HCT116 (cell line): ENCODE data around the gene ZDHHC22. TPM values are rescaled to one million over a fixed set of nuclear protein-coding genes. Genes with fewer than 3 reads are reported as not detected.

Experiments used
- ATAC-seq: fragments of 200-7000 bp; cut with Tn5 transposase; 2 replicates; pipeline ENCODE4 v1.9.1; 2020; ENCODE audit warnings: mild to moderate bottlenecking, moderate library complexity
- BruUV-seq: library from RNA; stranded (reverse); fragments of 400-500 nt; replicated peaks from 2 replicates; lab custom pipeline; 2021; lab: Mats Ljungman, UMichigan
- CTCF ChIA-PET: fragments of 300-600 bp; sonication (Branson Sonifier 250); formaldehyde crosslinking; loops from one replicate; lab custom pipeline; 2021; ENCODE audit warnings: antibody characterized with exemption; lab: Charles Lee
- POLR2A ChIA-PET: fragments of 300-600, 350-600 bp; sonication (Branson Sonifier 250); formaldehyde crosslinking; loops from one replicate; lab custom pipeline; 2021; ENCODE audit warnings: antibody characterized with exemption; lab: Charles Lee
- RAD21 ChIA-PET, 2 experiments: fragments of 300-600 bp; sonication (Branson Sonifier 250); formaldehyde crosslinking; loops; one replicate each; lab custom pipeline; 2023; ENCODE audit warnings: low total read pairs in 2 of 2; ENCODE audit not compliant: uncharacterized antibody in 2 of 2, unreplicated experiment in 2 of 2, low non-redundant PET in 1 of 2; lab: Charles Lee
- DNase-seq: peaks from one replicate; pipeline ENCODE4 v3.0.0-alpha.2; 2010; ENCODE audit warnings: low read depth, low spot score
- H2AFZ ChIP-seq: fragments of 200-600 bp; shearing (Covaris generic), sonication (generic); 2 replicates; pipeline ENCODE4 v1.6.1; 2017; ENCODE audit warnings: low read depth, mixed run types, mixed read lengths, antibody characterized with exemption, low read length; ENCODE audit not compliant: poor library complexity, severe bottlenecking
- H3K27ac ChIP-seq: 2 replicates; pipeline ENCODE4 v1.5.1; 2012; ENCODE audit warnings: low read depth, low read length
- H3K27me3 ChIP-seq: fragments of 200-600 bp; sonication (generic); 2 replicates; pipeline ENCODE4 v1.6.1; 2016; ENCODE audit warnings: mixed run types, low read length, mixed read lengths; ENCODE audit not compliant: insufficient read depth
- H3K36me3 ChIP-seq, 2 experiments: fragments of 200-500 bp in 1 of 2; fragments of 200-600 bp in 1 of 2; sonication (Bioruptor generic) in 1 of 2; sonication (generic) in 1 of 2; 2 replicates each; pipeline versions ENCODE4 v1.5.1 to v1.6.1; 2014 to 2016; ENCODE audit warnings: low read length in 2 of 2, inconsistent platforms in 1 of 2, mixed read lengths in 1 of 2, mixed run types in 1 of 2; ENCODE audit not compliant: insufficient read depth in 2 of 2, control insufficient read depth in 1 of 2
- H3K4me1 ChIP-seq, 2 experiments: fragments of 200-600 bp in 1 of 2; sonication (generic) in 1 of 2; 2 replicates each; pipeline versions ENCODE4 v1.5.1 to v1.6.1; 2012 to 2017; ENCODE audit warnings: low read length in 2 of 2, inconsistent platforms in 1 of 2, mild to moderate bottlenecking in 1 of 2, mixed read lengths in 1 of 2, mixed run types in 1 of 2, moderate library complexity in 1 of 2; ENCODE audit not compliant: insufficient read depth in 2 of 2, control insufficient read depth in 1 of 2
- H3K4me2 ChIP-seq: fragments of 200-600 bp; sonication (generic); 2 replicates; pipeline ENCODE4 v1.6.1; 2017; ENCODE audit warnings: mixed run types, low read length, mixed read lengths
- H3K4me3 ChIP-seq, 2 experiments: fragments of 200-600 bp in 1 of 2; sonication (generic) in 1 of 2; replicated peaks in 1 of 2; 2 replicates each; pipeline ENCODE4 v1.5.1; 2011 to 2016; ENCODE audit warnings: low read length in 2 of 2, control low read depth in 1 of 2, low read depth in 1 of 2, mild to moderate bottlenecking in 1 of 2, mixed read lengths in 1 of 2, mixed run types in 1 of 2
- H3K79me2 ChIP-seq: fragments of 200-600 bp; sonication (generic); 2 replicates; pipeline ENCODE4 v1.6.1; 2017; ENCODE audit warnings: mild to moderate bottlenecking, mixed run types, low read length, moderate library complexity, mixed read lengths; ENCODE audit not compliant: insufficient read depth
- H3K9ac ChIP-seq: fragments of 200-600 bp; sonication (generic); 2 replicates; pipeline ENCODE4 v1.6.1; 2016; ENCODE audit warnings: low read length, mixed read lengths
- H3K9me2 ChIP-seq: fragments of 200-600 bp; sonication (generic), shearing (Covaris generic); 2 replicates; pipeline ENCODE4 v1.6.1; 2017; ENCODE audit warnings: mixed run types, mild to moderate bottlenecking, moderate library complexity; ENCODE audit not compliant: insufficient read depth
- H3K9me3 ChIP-seq, 2 experiments: fragments of 200-500 bp in 1 of 2; fragments of 200-600 bp in 1 of 2; sonication (Bioruptor generic) in 1 of 2; sonication (generic) in 1 of 2; 2 replicates each; pipeline ENCODE4 v1.6.1; 2014 to 2017; ENCODE audit warnings: low read length in 2 of 2, mixed read lengths in 2 of 2, inconsistent platforms in 1 of 2, low read depth in 1 of 2, mild to moderate bottlenecking in 1 of 2, mixed run types in 1 of 2, moderate library complexity in 1 of 2; ENCODE audit not compliant: control insufficient read depth in 1 of 2, insufficient read depth in 1 of 2
- H4K20me1 ChIP-seq: fragments of 200-600 bp; sonication (generic), shearing (Covaris generic); 2 replicates; pipeline ENCODE4 v1.6.1; 2017; ENCODE audit warnings: mixed run types, mild to moderate bottlenecking, moderate library complexity; ENCODE audit not compliant: insufficient read depth
- POLR2A ChIP-seq: IDR thresholded peaks from 2 replicates; pipeline ENCODE4 v1.7.0; 2011; ENCODE audit warnings: borderline replicate concordance; ENCODE audit not compliant: insufficient read depth, insufficient read length; ENCODE audit errors: extremely low read depth
- POLR2AphosphoS5 ChIP-seq: IDR thresholded peaks from 2 replicates; pipeline ENCODE4 v1.6.1; 2011; ENCODE audit warnings: mild to moderate bottlenecking, low read depth, low read length, moderate library complexity
- SP1 ChIP-seq: IDR thresholded peaks from 2 replicates; pipeline ENCODE4 v1.6.1; 2012; ENCODE audit warnings: low read depth
- SRF ChIP-seq: IDR thresholded peaks from 2 replicates; pipeline ENCODE4 v1.6.1; 2012; ENCODE audit warnings: low read depth
- YY1 ChIP-seq: IDR thresholded peaks from 2 replicates; pipeline ENCODE4 v1.6.1; 2011; ENCODE audit warnings: low read length, low read depth, moderate library complexity, mild to moderate bottlenecking; ENCODE audit not compliant: insufficient replicate concordance; ENCODE audit errors: extremely low read depth
- intact Hi-C: fragments of 100-400 bp; cut with micrococcal nuclease; formaldehyde crosslinking; loops from 2 replicates; pipeline ENCODE4 v1.10.0; 2022
- total RNA-seq: library from RNA; stranded (reverse); gene quantifications from one replicate; pipeline ENCODE4 v1.2.1, GENCODE V29; 2021; ENCODE audit not compliant: unreplicated experiment
- TF ChIP-seq, protein P1 (sequence below): IDR thresholded peaks from 2 replicates; pipeline ENCODE4 v1.6.1; 2012; ENCODE audit warnings: low read depth

Gene ZDHHC22
- total RNA-seq, 1 experiment from 2014 or later, result 0.10 TPM

DNA sequence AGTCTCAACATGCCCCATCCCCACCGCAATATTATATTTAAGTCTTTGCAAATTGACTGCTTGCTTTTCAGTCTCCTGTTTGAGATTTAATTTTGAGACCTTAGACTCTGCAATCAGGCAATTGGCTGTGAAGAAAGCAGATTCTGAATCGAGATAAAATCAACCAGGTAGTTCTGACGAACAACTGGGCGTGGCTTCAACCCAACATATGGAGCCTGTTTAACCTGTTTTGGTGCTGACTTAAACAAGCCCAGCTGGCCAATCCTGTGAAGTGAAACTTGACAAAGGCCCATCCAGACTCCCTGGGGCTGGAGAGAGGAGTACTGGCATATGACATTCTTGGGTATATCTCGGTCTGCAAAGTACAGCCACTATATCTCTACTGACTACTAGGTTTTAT lies 53.4 kb downstream of the ZDHHC22 start:
- Histone ChIP-seq H3K9me3 (0 out of 4 replicates have a peak, but pooled peaks cover 3 to 7% of the 10 kb centered on the region in 2 experiments), H3K9ac (peak overlapping the region; percentile 32), H3K9me2 (no peaks in the 10 kb centered on the region), H3K4me3 (peak overlapping the region in 1 of 2 experiments; percentile 6; a peak in 1 of 4 replicates), H3K4me2 (peak overlapping the region; percentile 62), H3K79me2 (no peaks in the 10 kb centered on the region), H3K36me3 (no peaks in the 10 kb centered on the region), H3K27me3 (no peaks in the 10 kb centered on the region), H2AFZ (peak overlapping the region; percentile 83), H4K20me1 (no peaks in the 10 kb centered on the region), H3K4me1 (peaks cover 22 to 27% of the 10 kb centered on the region in 2 experiments), H3K27ac (no peak overlapping the region)
- peak; percentile 89 for ATAC-seq
- ChIA-PET POLR2A (interaction anchor here (0.5 to 2.1 kb wide), 2 partner anchors 11 to 629 kb away, joined by 4 to 5 read pairs; partner anchors contain the start of gene CIPC), CTCF (interaction anchor here (2.6 kb wide), 1 partner anchor 212 kb away, joined by 12 read pairs; no protein-coding TSS in a partner anchor), RAD21 (no interaction called here)
- TF ChIP-seq SP1 (peak; percentile 65), POLR2A (no peak)
- TF ChIP-seq, protein P1, sequence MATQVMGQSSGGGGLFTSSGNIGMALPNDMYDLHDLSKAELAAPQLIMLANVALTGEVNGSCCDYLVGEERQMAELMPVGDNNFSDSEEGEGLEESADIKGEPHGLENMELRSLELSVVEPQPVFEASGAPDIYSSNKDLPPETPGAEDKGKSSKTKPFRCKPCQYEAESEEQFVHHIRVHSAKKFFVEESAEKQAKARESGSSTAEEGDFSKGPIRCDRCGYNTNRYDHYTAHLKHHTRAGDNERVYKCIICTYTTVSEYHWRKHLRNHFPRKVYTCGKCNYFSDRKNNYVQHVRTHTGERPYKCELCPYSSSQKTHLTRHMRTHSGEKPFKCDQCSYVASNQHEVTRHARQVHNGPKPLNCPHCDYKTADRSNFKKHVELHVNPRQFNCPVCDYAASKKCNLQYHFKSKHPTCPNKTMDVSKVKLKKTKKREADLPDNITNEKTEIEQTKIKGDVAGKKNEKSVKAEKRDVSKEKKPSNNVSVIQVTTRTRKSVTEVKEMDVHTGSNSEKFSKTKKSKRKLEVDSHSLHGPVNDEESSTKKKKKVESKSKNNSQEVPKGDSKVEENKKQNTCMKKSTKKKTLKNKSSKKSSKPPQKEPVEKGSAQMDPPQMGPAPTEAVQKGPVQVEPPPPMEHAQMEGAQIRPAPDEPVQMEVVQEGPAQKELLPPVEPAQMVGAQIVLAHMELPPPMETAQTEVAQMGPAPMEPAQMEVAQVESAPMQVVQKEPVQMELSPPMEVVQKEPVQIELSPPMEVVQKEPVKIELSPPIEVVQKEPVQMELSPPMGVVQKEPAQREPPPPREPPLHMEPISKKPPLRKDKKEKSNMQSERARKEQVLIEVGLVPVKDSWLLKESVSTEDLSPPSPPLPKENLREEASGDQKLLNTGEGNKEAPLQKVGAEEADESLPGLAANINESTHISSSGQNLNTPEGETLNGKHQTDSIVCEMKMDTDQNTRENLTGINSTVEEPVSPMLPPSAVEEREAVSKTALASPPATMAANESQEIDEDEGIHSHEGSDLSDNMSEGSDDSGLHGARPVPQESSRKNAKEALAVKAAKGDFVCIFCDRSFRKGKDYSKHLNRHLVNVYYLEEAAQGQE, result no peak
- BruUV-seq, result no TSS peak
- peak; percentile 71 for DNase-seq
- intact Hi-C loops, result no loop called here

- Histone ChIP-seq H3K36me3 (no peaks in the 10 kb centered on the region), H3K27me3 (no peaks in the 10 kb centered on the region), H4K20me1 (no peaks in the 10 kb centered on the region), H3K4me2 (peak overlapping the region; percentile 62), H3K79me2 (no peaks in the 10 kb centered on the region), H3K9ac (peak overlapping the region; percentile 32), H3K4me3 (no peak overlapping the region), H3K4me1 (peaks cover 22 to 27% of the 10 kb centered on the region in 2 experiments), H3K9me2 (no peaks in the 10 kb centered on the region), H3K9me3 (0 out of 4 replicates have a peak, but pooled peaks cover 3 to 7% of the 10 kb centered on the region in 2 experiments), H2AFZ (peak overlapping the region; percentile 83), H3K27ac (no peak overlapping the region)
- ChIA-PET CTCF (interaction anchor here (2.6 kb wide), 1 partner anchor 211 kb away, joined by 12 read pairs; no protein-coding TSS in a partner anchor), POLR2A (interaction anchor here (0.5 kb wide), 1 partner anchor 629 kb away, joined by 4 read pairs; no protein-coding TSS in a partner anchor), RAD21 (no interaction called here)
- TF ChIP-seq SRF (0 out of 2 replicates have a peak, but pooled peaks have one; percentile 6), POLR2AphosphoS5 (no peak), YY1 (no peak)
- intact Hi-C loops, result no loop called here
- ATAC-seq, result no peak
- no peak for DNase-seq
- no TSS peak for BruUV-seq
Measured at GRCh38 chr14:77087631-77088030, 54.0 kb downstream of the ZDHHC22 start.
